ENCODE results near the gene CNTN4.

GRCh38 chr3:2510591-2511145, 412.0 kb downstream of the CNTN4 start:
- no peak for TF ChIP-seq POLR2A (IDR thresholded peaks at IDR 0.05)
- TF ChIP-seq CTCF (IDR thresholded peaks at IDR 0.05): no peak
- no peak for TF ChIP-seq POLR2AphosphoS5 (IDR thresholded peaks at IDR 0.05; ENCODE audit: insufficient read depth in 1 of 2, low read depth in 1 of 2)

Data from vagina (tissue), 2 donors.